Measurements from ENCODE around the gene NLK. TPM values are rescaled to one million over a fixed set of nuclear protein-coding genes. Genes with fewer than 3 reads are reported as not detected.
"Not testable (repeated sequence)": the region's sequence is repeated elsewhere in the genome, so short reads cannot be mapped to it uniquely, and the experiment has no call there.

Gene NLK
- total and polyA plus RNA-seq, 8 donors = 18.8 to 21.3 (median 20.1) TPM

- intact Hi-C loops (cut with DNase I) = no loop called here
- peak in 2 of 4 donors; percentile 48 to 64 for DNase-seq
These were observed 198.3 kb downstream of the NLK start for GRCh38 chr17:28240688-28241340.

GRCh38 chr17:28242791-28243190 lies 200.3 kb downstream of the NLK start:
- DNase-seq (no peak), ATAC-seq (no peak)
- no peak for TF ChIP-seq CTCF (IDR thresholded peaks at IDR 0.05)
- no peak overlapping the region for H3K27ac ChIP-seq
- no peaks in the 10 kb centered on the region for H3K9me3 ChIP-seq
- no peaks in the 10 kb centered on the region for H3K27me3 ChIP-seq
- no peaks in the 10 kb centered on the region for H3K4me1 ChIP-seq
- no peaks in the 10 kb centered on the region for H3K36me3 ChIP-seq
- H3K4me3 ChIP-seq = no peak overlapping the region
- intact Hi-C loops (cut with DNase I) = no loop called here

More at GRCh38 chr17:28240688-28241340, 198.3 kb downstream of the NLK start:
- no peaks in the 10 kb centered on the region for H3K9me3 ChIP-seq
- H3K27ac ChIP-seq = no peak overlapping the region
- H3K4me1 ChIP-seq = no peaks in the 10 kb centered on the region
- no peaks in the 10 kb centered on the region for H3K27me3 ChIP-seq
- H3K36me3 ChIP-seq = no peaks in the 10 kb centered on the region
- TF ChIP-seq CTCF (IDR thresholded peaks at IDR 0.05) = no peak
- H3K4me3 ChIP-seq = no peak overlapping the region
- peak; percentile 94 for ATAC-seq

- H3K9me3 ChIP-seq; ATAC-seq; H3K4me1 ChIP-seq; DNase-seq; H3K27me3 ChIP-seq; H3K36me3 ChIP-seq; H3K27ac ChIP-seq; intact Hi-C loops (cut with DNase I); H3K4me3 ChIP-seq: not testable (repeated sequence)
These were observed 200.8 kb downstream of the NLK start for GRCh38 chr17:28243268-28243667.

- Histone ChIP-seq H3K9me3 (no peaks in the 10 kb centered on the region), H3K27ac (no peak overlapping the region), H3K27me3 (no peaks in the 10 kb centered on the region), H3K36me3 (no peaks in the 10 kb centered on the region), H3K4me3 (no peak overlapping the region), H3K4me1 (no peaks in the 10 kb centered on the region)
- intact Hi-C loops (cut with DNase I) = no loop called here
- DNase-seq (no peak), ATAC-seq (no peak)
- no peak for TF ChIP-seq CTCF (IDR thresholded peaks at IDR 0.05)
These were observed 202.0 kb downstream of the NLK start for GRCh38 chr17:28244446-28244845.

Other genes with a start within 250 kb of the NLK start
- under 1 TPM; 0.34 to 0.70 TPM for gene NOS2, start 242.1 kb upstream of the NLK start, total RNA-seq
- gene NOS2, start 242.1 kb upstream of the NLK start, polyA plus RNA-seq (ENCODE audit: insufficient read length in 6 of 6) = 1 to 10 TPM; 1.2 to 2.3 (median 2.0) TPM
- gene LYRM9, start 149.3 kb upstream of the NLK start, total RNA-seq = 1 to 10 TPM; 5.1 to 6.2 TPM
- 10 to 100 TPM; 13.8 to 22.9 (median 18.1) TPM for gene LYRM9, start 149.3 kb upstream of the NLK start, polyA plus RNA-seq (ENCODE audit: insufficient read length in 6 of 6)

Data from left lung (tissue), 10 donors.